ENCODE measurements around the gene PFDN5. TPM values are rescaled to one million over a fixed set of nuclear protein-coding genes. Genes with fewer than 3 reads are reported as not detected.

The PFDN5 gene
- total RNA-seq, 1 donor from 2014 or later: 379 TPM

- Mint-ChIP-seq H3K4me3 (ENCODE audit: low read depth) (no peak overlapping the region), H3K36me3 (ENCODE audit: insufficient read depth) (no peaks in the 10 kb centered on the region), H3K27ac (no peak overlapping the region), H3K9me3 (ENCODE audit: low read depth) (no peaks in the 10 kb centered on the region), H3K27me3 (no peaks in the 10 kb centered on the region), H3K4me1 (ENCODE audit: low read depth) (peaks cover 18% of the 10 kb centered on the region)
- TF ChIP-seq, protein P1, sequence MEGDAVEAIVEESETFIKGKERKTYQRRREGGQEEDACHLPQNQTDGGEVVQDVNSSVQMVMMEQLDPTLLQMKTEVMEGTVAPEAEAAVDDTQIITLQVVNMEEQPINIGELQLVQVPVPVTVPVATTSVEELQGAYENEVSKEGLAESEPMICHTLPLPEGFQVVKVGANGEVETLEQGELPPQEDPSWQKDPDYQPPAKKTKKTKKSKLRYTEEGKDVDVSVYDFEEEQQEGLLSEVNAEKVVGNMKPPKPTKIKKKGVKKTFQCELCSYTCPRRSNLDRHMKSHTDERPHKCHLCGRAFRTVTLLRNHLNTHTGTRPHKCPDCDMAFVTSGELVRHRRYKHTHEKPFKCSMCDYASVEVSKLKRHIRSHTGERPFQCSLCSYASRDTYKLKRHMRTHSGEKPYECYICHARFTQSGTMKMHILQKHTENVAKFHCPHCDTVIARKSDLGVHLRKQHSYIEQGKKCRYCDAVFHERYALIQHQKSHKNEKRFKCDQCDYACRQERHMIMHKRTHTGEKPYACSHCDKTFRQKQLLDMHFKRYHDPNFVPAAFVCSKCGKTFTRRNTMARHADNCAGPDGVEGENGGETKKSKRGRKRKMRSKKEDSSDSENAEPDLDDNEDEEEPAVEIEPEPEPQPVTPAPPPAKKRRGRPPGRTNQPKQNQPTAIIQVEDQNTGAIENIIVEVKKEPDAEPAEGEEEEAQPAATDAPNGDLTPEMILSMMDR (IDR thresholded peaks at IDR 0.05; ENCODE audit: unreplicated experiment): no peak
- DNase-seq (ENCODE audit: low spot score, unreplicated experiment): no peak
Measured at GRCh38 chr12:53254816-53255545, 40.4 kb upstream of the PFDN5 start.

- TF ChIP-seq, protein P1 (IDR thresholded peaks at IDR 0.05; ENCODE audit: unreplicated experiment): no peak
Measured at GRCh38 chr12:53255996-53256395, 39.3 kb upstream of the PFDN5 start.

GRCh38 chr12:53258541-53259539 lies 36.5 kb upstream of the PFDN5 start:
- TF ChIP-seq, protein P1 (IDR thresholded peaks at IDR 0.05; ENCODE audit: unreplicated experiment): no peak
- no peaks in the 10 kb centered on the region for H3K4me1 Mint-ChIP-seq (ENCODE audit: low read depth)
- no peaks in the 10 kb centered on the region for H3K27me3 Mint-ChIP-seq
- DNase-seq (ENCODE audit: low spot score, unreplicated experiment): no peak
- no peak overlapping the region for H3K27ac Mint-ChIP-seq
- H3K4me3 Mint-ChIP-seq (ENCODE audit: low read depth): no peak overlapping the region
- H3K9me3 Mint-ChIP-seq (ENCODE audit: low read depth): no peaks in the 10 kb centered on the region
- no peaks in the 10 kb centered on the region for H3K36me3 Mint-ChIP-seq (ENCODE audit: insufficient read depth)

More at GRCh38 chr12:53255996-53256395, 39.3 kb upstream of the PFDN5 start:
- no peak overlapping the region for H3K4me3 Mint-ChIP-seq (ENCODE audit: low read depth)
- no peaks in the 10 kb centered on the region for H3K36me3 Mint-ChIP-seq (ENCODE audit: insufficient read depth)
- DNase-seq (ENCODE audit: low spot score, unreplicated experiment): no peak
- peaks cover 16% of the 10 kb centered on the region for H3K4me1 Mint-ChIP-seq (ENCODE audit: low read depth)
- no peak overlapping the region for H3K27ac Mint-ChIP-seq
- no peaks in the 10 kb centered on the region for H3K9me3 Mint-ChIP-seq (ENCODE audit: low read depth)
- H3K27me3 Mint-ChIP-seq: no peaks in the 10 kb centered on the region

DNA sequence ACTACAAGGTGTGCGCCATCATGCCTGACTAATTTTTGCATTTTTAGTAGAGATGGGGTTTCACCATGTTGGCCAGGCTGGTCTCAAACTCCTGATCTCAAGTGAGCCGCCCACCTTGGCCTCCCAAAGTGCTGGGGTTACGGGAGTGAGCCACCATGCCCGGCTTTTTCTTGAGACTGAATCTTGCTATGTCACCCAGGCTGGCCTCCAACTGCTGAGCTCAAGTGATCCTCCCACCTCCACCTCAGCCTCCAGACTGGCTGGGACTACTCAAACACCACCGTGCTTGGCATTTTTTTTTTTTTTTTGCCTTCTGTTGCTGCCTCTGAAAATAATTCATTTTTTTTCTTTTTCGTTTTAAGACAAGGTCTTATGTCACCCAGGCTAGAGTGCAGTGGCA lies 35.5 kb upstream of the PFDN5 start:
- Mint-ChIP-seq H3K36me3 (ENCODE audit: insufficient read depth) (no peaks in the 10 kb centered on the region), H3K4me1 (ENCODE audit: low read depth) (no peaks in the 10 kb centered on the region), H3K27ac (no peak overlapping the region), H3K4me3 (ENCODE audit: low read depth) (no peak overlapping the region), H3K27me3 (no peaks in the 10 kb centered on the region), H3K9me3 (ENCODE audit: low read depth) (no peaks in the 10 kb centered on the region)
- DNase-seq (ENCODE audit: low spot score, unreplicated experiment): no peak
- TF ChIP-seq, protein P1 (IDR thresholded peaks at IDR 0.05; ENCODE audit: unreplicated experiment): no peak

DNA sequence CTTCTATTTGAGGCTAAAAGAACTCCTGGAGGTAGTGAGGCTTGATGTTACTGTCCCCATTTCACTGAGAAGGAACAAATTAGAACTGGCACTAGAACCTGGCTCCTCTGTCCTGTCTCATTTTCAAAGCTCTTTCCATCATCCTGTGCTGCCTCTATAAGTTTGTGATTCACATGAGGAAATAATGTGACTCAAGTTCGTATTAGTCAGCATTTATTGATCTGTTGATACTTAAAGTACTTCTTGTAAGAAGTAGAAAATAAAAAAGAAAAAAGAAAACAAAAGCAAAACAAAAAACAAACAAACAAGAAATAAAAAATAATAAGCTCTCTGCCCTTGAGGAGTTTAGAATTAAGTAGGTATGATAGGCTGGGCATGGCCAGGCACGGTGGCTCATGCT lies 29.6 kb upstream of the PFDN5 start:
- no peak for DNase-seq (ENCODE audit: low spot score, unreplicated experiment)
- H3K4me3 Mint-ChIP-seq (ENCODE audit: low read depth): no peak overlapping the region
- H3K4me1 Mint-ChIP-seq (ENCODE audit: low read depth): peaks cover 17% of the 10 kb centered on the region
- TF ChIP-seq, protein P1 (IDR thresholded peaks at IDR 0.05; ENCODE audit: unreplicated experiment): no peak
- H3K27ac Mint-ChIP-seq: peak overlapping the region; percentile 46
- no peaks in the 10 kb centered on the region for H3K36me3 Mint-ChIP-seq (ENCODE audit: insufficient read depth)
- no peaks in the 10 kb centered on the region for H3K9me3 Mint-ChIP-seq (ENCODE audit: low read depth)
- H3K27me3 Mint-ChIP-seq: no peaks in the 10 kb centered on the region
